GM18519 (cell line): Measurements from ENCODE around the gene DGKZ.
"Not testable (repeated sequence)": the region's sequence is repeated elsewhere in the genome, so short reads cannot be mapped to it uniquely, and the experiment has no call there.

ENCODE experiments used
- ATAC-seq: cut with Tn5 transposase; IDR thresholded peaks from one replicate; pipeline ENCODE4 v1.9.1; 2021; ENCODE audit warnings: mild to moderate bottlenecking, moderate library complexity; ENCODE audit not compliant: unreplicated experiment, low FRiP score

Gene DGKZ

GRCh38 chr11:46379482-46380293 lies 32.4 kb downstream of the DGKZ start:
- ATAC-seq: not testable (repeated sequence)

- ATAC-seq: no peak
Measured at GRCh38 chr11:46380340-46381047, 33.2 kb downstream of the DGKZ start.

GRCh38 chr11:46381048-46381818 lies 34.0 kb downstream of the DGKZ start, which contains the start of gene MDK:
MDK (plus strand) TSS chr11:46381669; CDS start chr11:46382058, 389 bp downstream.
- no peak for ATAC-seq

DNA sequence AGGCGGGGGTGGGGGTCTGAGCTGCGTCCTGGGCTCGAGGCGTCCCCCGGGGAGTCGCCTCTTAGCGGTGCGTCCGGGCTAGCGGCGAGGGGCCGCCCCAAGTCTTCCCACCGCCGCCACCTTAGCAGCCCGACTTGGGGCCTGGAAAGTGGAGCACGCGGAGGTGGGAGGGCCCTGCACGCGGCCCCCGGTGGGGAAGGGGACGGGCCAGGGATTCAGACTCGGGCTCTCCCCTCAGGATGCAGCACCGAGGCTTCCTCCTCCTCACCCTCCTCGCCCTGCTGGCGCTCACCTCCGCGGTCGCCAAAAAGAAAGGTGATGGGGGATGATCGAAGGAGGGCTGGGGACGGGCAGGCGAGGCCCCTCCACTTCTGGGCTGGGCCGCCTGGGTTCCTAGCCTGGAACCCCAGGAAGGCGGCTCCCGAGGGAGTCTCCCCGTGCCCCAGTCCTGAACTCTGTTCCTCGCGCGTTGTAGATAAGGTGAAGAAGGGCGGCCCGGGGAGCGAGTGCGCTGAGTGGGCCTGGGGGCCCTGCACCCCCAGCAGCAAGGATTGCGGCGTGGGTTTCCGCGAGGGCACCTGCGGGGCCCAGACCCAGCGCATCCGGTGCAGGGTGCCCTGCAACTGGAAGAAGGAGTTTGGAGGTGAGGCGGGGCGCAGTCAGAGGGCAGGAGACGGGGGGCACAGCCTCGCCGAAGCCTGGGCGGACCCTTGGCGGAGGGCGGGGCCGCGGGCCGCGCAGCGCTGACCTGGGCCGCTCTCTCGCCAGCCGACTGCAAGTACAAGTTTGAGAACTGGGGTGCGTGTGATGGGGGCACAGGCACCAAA lies 34.8 kb downstream of the DGKZ start:
- ATAC-seq: no peak

DNA sequence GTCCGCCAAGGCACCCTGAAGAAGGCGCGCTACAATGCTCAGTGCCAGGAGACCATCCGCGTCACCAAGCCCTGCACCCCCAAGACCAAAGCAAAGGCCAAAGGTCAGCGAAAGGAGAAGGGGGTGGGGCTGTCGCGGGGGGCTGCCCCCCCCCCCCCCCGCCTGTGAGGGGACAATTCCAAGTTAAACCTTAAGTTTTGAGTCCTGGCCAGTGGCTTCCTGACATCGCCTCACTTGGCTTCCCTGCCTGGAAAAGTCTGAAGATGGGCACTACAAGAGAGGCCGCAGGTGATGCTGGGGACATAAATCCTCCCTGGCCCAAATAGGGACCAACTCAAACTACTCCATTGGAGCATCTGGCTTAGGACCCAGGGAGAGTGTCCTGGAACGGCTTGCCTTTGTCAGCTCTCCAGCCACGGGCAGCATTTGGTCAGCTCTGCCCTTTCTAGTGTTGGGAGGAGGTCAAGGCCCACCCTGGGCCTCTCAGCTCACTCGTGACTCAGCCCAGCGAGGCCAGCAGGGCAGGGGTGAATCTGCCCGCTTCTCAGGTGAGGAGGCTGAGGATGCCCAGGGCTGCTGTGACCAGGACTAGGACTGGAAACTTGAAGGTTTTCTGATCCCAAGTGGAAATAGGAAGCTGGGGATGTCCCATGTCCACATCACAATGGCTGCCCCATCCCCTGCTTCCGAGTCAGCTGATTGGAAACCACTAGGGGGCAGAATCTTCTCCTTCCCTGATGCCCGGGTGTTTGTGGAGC lies 35.6 kb downstream of the DGKZ start:
- ATAC-seq: no peak

DNA sequence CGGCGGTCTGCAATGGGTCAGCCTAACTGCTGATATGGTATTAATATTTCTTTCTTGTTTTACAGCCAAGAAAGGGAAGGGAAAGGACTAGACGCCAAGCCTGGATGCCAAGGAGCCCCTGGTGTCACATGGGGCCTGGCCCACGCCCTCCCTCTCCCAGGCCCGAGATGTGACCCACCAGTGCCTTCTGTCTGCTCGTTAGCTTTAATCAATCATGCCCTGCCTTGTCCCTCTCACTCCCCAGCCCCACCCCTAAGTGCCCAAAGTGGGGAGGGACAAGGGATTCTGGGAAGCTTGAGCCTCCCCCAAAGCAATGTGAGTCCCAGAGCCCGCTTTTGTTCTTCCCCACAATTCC lies 36.1 kb downstream of the DGKZ start:
- ATAC-seq: no peak

- ATAC-seq: no peak
Measured at GRCh38 chr11:46383974-46384701, 36.9 kb downstream of the DGKZ start.

DNA sequence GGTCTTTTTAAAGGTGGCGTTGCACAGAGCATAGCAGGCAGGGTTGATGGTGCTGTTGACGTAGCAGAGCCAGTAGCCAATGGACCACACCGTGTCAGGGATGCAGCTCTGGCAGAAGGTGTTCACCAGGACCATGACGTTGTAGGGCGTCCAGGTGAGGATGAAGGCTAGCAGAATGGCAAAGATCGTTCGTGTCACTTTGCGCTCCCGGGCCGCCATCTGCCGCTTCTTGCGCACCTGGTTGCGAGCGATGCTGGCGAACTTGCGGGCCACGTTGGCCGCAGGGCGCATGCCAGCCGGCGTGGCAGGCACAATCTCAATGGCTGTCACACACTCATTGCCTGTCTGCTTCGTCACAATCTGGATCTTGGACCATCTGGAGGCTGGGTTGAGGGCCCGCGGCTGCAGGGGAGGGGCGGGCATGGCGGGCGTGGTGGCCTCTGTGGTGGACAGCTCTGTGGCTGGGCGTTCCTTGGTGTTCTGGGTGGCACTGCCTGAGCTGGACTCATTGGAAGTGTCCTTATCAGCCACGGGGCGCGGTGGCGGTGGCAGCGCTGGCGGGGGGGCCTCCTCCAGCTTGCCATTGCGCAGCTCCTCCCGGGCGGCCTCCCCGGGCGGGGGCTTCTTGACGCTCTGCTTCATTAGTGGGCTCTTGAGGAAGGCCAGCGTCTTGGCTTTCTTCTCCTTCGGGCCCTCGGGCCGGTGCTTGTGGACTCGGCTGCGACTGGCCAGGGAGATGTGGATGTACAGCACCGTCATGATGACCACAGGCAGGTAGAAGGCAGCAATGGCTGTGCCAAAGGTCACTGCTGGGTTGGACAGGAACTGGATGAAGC lies 38.1 kb downstream of the DGKZ start:
- ATAC-seq: no peak

- no peak for ATAC-seq
Measured at GRCh38 chr11:46386005-46386578, 38.8 kb downstream of the DGKZ start.

DNA sequence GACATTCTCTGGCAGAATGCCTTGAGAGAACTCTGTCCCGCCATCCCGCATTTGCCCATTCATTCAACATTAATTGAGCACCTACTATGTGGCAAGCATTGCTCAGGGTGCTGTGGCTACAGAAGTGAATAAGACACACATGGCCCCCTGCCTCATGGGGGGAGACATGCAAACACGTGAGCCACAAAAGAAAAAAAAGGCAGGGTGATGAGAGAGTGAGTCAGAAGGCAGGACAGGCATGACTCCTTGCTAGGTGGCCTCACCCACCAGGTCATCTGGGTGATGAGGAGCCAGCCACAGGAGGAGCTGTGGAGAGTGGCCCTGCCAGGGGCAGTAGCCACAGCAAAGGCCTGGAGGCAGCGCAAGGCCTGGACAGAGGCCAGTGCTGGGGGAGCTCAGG lies 39.4 kb downstream of the DGKZ start:
- ATAC-seq: no peak

DNA sequence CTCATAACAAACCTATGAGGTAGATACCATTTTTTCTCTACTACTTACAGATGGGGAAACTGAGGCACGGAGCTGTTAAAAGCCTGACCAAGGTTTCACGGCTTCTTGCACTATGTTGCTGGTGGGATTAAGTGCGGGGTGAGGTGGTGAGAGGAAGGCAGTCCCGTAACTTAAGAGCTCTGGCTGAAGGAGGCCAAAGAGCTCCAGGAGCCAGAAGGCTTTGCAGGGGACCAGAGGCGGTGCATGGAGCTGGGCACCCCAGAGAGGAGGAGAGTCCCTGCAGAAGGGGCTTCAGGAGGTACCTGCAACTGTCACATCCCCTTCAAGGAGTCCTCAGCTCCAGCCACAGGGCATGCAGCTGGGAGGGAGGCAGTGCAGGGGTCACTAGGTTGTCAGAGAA lies 40.2 kb downstream of the DGKZ start:
- no peak for ATAC-seq

GRCh38 chr11:46387919-46388618 lies 40.8 kb downstream of the DGKZ start:
- ATAC-seq: no peak

- ATAC-seq: no peak
Measured at GRCh38 chr11:46388619-46389449, 41.6 kb downstream of the DGKZ start.

GRCh38 chr11:46389450-46390330 lies 42.4 kb downstream of the DGKZ start:
- ATAC-seq: peak; percentile 36
